GM21737 (cell line): ENCODE results near the gene UBE2O.
"Not testable (repeated sequence)": the region's sequence is repeated elsewhere in the genome, so short reads cannot be mapped to it uniquely, and the experiment has no call there.

Source experiments
- ATAC-seq: cut with Tn5 transposase; IDR thresholded peaks from one replicate; pipeline ENCODE4 v1.9.1; 2021; ENCODE audit warnings: mild to moderate bottlenecking, moderate library complexity; ENCODE audit not compliant: unreplicated experiment

Gene UBE2O

GRCh38 chr17:76379646-76380376, 73.1 kb downstream of the UBE2O start:
- ATAC-seq = no peak

- no peak for ATAC-seq
Measured at GRCh38 chr17:76379275-76379641, 73.7 kb downstream of the UBE2O start.

- no peak for ATAC-seq
Measured at GRCh38 chr17:76378548-76379274, 74.2 kb downstream of the UBE2O start.

GRCh38 chr17:76376318-76377133, 76.4 kb downstream of the UBE2O start:
- ATAC-seq = no peak

- ATAC-seq = no peak
Measured at GRCh38 chr17:76371656-76372628, 81.0 kb downstream of the UBE2O start.

GRCh38 chr17:76370261-76370993, 82.5 kb downstream of the UBE2O start:
- ATAC-seq = no peak

GRCh38 chr17:76369804-76370203, 83.1 kb downstream of the UBE2O start:
- no peak for ATAC-seq

- ATAC-seq = no peak
Measured at GRCh38 chr17:76369379-76369778, 83.6 kb downstream of the UBE2O start.

GRCh38 chr17:76368545-76368944, 84.4 kb downstream of the UBE2O start:
- ATAC-seq = no peak

- no peak for ATAC-seq
Measured at GRCh38 chr17:76367642-76368041, 85.3 kb downstream of the UBE2O start.

- no peak for ATAC-seq
Measured at GRCh38 chr17:76366247-76366646, 86.7 kb downstream of the UBE2O start.

- no peak for ATAC-seq
Measured at GRCh38 chr17:76365256-76365903, 87.6 kb downstream of the UBE2O start.

- ATAC-seq = no peak
Measured at GRCh38 chr17:76363107-76363842, 89.7 kb downstream of the UBE2O start.

- no peak for ATAC-seq
Measured at GRCh38 chr17:76360461-76360860, 92.5 kb downstream of the UBE2O start.

- not testable (repeated sequence) for ATAC-seq
Measured at GRCh38 chr17:76359776-76360175, 93.2 kb downstream of the UBE2O start.

GRCh38 chr17:76359375-76359774, 93.6 kb downstream of the UBE2O start:
- ATAC-seq = no peak

GRCh38 chr17:76357597-76358158, 95.3 kb downstream of the UBE2O start:
- ATAC-seq = no peak

- no peak for ATAC-seq
Measured at GRCh38 chr17:76356803-76357456, 96.0 kb downstream of the UBE2O start.
